H9 (cell line): ENCODE data around the gene GRIP2. TPM values are rescaled to one million over a fixed set of nuclear protein-coding genes. Genes with fewer than 3 reads are reported as not detected.
A peak's percentile ranks its signal among the peaks of the same experiment; 100 is the strongest.

Source experiments
- DNase-seq: peaks from one replicate; pipeline ENCODE4 v3.0.0-alpha.2; 2017
- H2AFZ ChIP-seq: one replicate; pipeline ENCODE4 v1.6.1; 2013; ENCODE audit warnings: mild to moderate bottlenecking, low read length, control low read depth, moderate library complexity
- H2AK5ac ChIP-seq: 2 replicates; pipeline ENCODE4 v1.6.1; 2013; ENCODE audit warnings: low read length, control low read depth, mixed read lengths; ENCODE audit not compliant: insufficient read length
- H2BK120ac ChIP-seq: one replicate; pipeline ENCODE4 v1.6.1; 2013; ENCODE audit warnings: low read depth, mild to moderate bottlenecking, low read length, control low read depth, inconsistent platforms; ENCODE audit not compliant: poor library complexity, severe bottlenecking
- H2BK12ac ChIP-seq: 2 replicates; pipeline ENCODE4 v1.6.1; 2013; ENCODE audit warnings: low read length, control low read depth, mixed read lengths, low read depth; ENCODE audit not compliant: insufficient read length
- H2BK15ac ChIP-seq: 2 replicates; pipeline ENCODE4 v1.6.1; 2013; ENCODE audit warnings: low read depth, low read length, control low read depth
- H2BK20ac ChIP-seq: one replicate; pipeline ENCODE4 v1.6.1; 2013; ENCODE audit warnings: low read depth, mild to moderate bottlenecking, low read length, control low read depth, inconsistent platforms; ENCODE audit not compliant: poor library complexity, severe bottlenecking
- H2BK5ac ChIP-seq: 2 replicates; pipeline ENCODE4 v1.6.1; 2013; ENCODE audit warnings: low read length, control low read depth, mixed read lengths; ENCODE audit not compliant: insufficient read length
- H3K14ac ChIP-seq: 2 replicates; pipeline ENCODE4 v1.6.1; 2013; ENCODE audit warnings: low read length, control low read depth; ENCODE audit not compliant: insufficient read depth
- H3K18ac ChIP-seq: 2 replicates; pipeline ENCODE4 v1.6.1; 2013; ENCODE audit warnings: low read depth, mild to moderate bottlenecking, mixed read lengths, low read length, control low read depth; ENCODE audit not compliant: insufficient read length
- H3K23ac ChIP-seq: 2 replicates; pipeline ENCODE4 v1.6.1; 2013; ENCODE audit warnings: low read length, control low read depth, mixed read lengths, low read depth; ENCODE audit not compliant: insufficient read length
- H3K23me2 ChIP-seq: 2 replicates; pipeline ENCODE4 v1.6.1; 2013; ENCODE audit warnings: low read depth, mild to moderate bottlenecking, mixed read lengths, low read length, control low read depth; ENCODE audit not compliant: insufficient read length, poor library complexity, severe bottlenecking
- H3K27ac ChIP-seq: 2 replicates; pipeline ENCODE4 v1.5.1; 2013; ENCODE audit warnings: low read length, control low read depth, mixed read lengths, low read depth; ENCODE audit not compliant: insufficient read length
- H3K27me3 ChIP-seq: 2 replicates; pipeline ENCODE4 v1.6.1; 2013; ENCODE audit warnings: low read length, control low read depth, inconsistent platforms; ENCODE audit not compliant: insufficient read depth
- H3K4ac ChIP-seq: 2 replicates; pipeline ENCODE4 v1.6.1; 2013; ENCODE audit warnings: low read depth, mild to moderate bottlenecking, control low read depth, inconsistent platforms, low read length, moderate library complexity
- H3K4me1 ChIP-seq: 2 replicates; pipeline ENCODE4 v1.6.1; 2013; ENCODE audit warnings: low read length, control low read depth, inconsistent platforms; ENCODE audit not compliant: insufficient read depth
- H3K4me2 ChIP-seq: 2 replicates; pipeline ENCODE4 v1.6.1; 2013; ENCODE audit warnings: low read length, control low read depth, mixed read lengths; ENCODE audit not compliant: insufficient read length, insufficient read depth
- H3K56ac ChIP-seq: 2 replicates; pipeline ENCODE4 v1.6.1; 2013; ENCODE audit warnings: low read depth, mild to moderate bottlenecking, mixed read lengths, low read length, control low read depth; ENCODE audit not compliant: insufficient read length
- H3K79me1 ChIP-seq: 2 replicates; pipeline ENCODE4 v1.6.1; 2013; ENCODE audit warnings: low read depth, mild to moderate bottlenecking, moderate library complexity, low read length, control low read depth, inconsistent platforms; ENCODE audit not compliant: insufficient read depth, poor library complexity, severe bottlenecking
- H3K79me2 ChIP-seq: 2 replicates; pipeline ENCODE4 v1.6.1; 2013; ENCODE audit warnings: low read length, control low read depth, inconsistent platforms; ENCODE audit not compliant: insufficient read depth
- H3K9ac ChIP-seq: 2 replicates; pipeline ENCODE4 v1.6.1; 2013; ENCODE audit warnings: low read length, control low read depth, mixed read lengths; ENCODE audit not compliant: insufficient read length; ENCODE audit errors: extremely low read depth
- H3K9me3 ChIP-seq: one replicate; pipeline ENCODE4 v1.6.1; 2013; ENCODE audit warnings: low read depth, low read length, inconsistent platforms; ENCODE audit not compliant: control insufficient read depth
- H3T11ph ChIP-seq: one replicate; pipeline ENCODE4 v1.6.1; 2013; ENCODE audit warnings: mild to moderate bottlenecking, low read length, control low read depth, inconsistent platforms
- H4K20me1 ChIP-seq: one replicate; pipeline ENCODE4 v1.6.1; 2013; ENCODE audit not compliant: control insufficient read depth, insufficient read length, insufficient read depth
- H4K5ac ChIP-seq: 2 replicates; pipeline ENCODE4 v1.6.1; 2013; ENCODE audit warnings: low read depth, mild to moderate bottlenecking, mixed read lengths, low read length, control low read depth; ENCODE audit not compliant: insufficient read length
- H4K8ac ChIP-seq: replicated peaks from 2 replicates; pipeline ENCODE4 v1.6.1; 2013; ENCODE audit warnings: low read length, control low read depth, mixed read lengths, low read depth; ENCODE audit not compliant: insufficient read length
- H4K91ac ChIP-seq: 2 replicates; pipeline ENCODE4 v1.6.1; 2013; ENCODE audit warnings: low read depth, mild to moderate bottlenecking, moderate library complexity, mixed read lengths, low read length, control low read depth; ENCODE audit not compliant: insufficient read length
- H3K27ac Mint-ChIP-seq, 3 experiments: 2 replicates in 2 of 3; 3 replicates in 1 of 3; pipeline ENCODE4 v1.8.0; 2020 to 2021; ENCODE audit warnings: mixed read lengths in 3 of 3, mild to moderate bottlenecking in 1 of 3, moderate library complexity in 1 of 3
- H3K27me3 Mint-ChIP-seq: 2 replicates; pipeline ENCODE4 v1.8.0; 2021; ENCODE audit warnings: low read depth, mild to moderate bottlenecking, moderate library complexity, mixed read lengths
- H3K36me3 Mint-ChIP-seq, 3 experiments: 2 replicates in 2 of 3; 3 replicates in 1 of 3; pipeline ENCODE4 v1.8.0; 2020 to 2021; ENCODE audit warnings: low read depth in 3 of 3, mixed read lengths in 3 of 3; ENCODE audit not compliant: insufficient read depth in 1 of 3
- H3K4me1 Mint-ChIP-seq, 2 experiments: 2 replicates each; pipeline ENCODE4 v1.8.0; 2020; ENCODE audit warnings: mixed read lengths in 2 of 2
- H3K4me3 Mint-ChIP-seq, 2 experiments: 2 replicates in 1 of 2; 3 replicates in 1 of 2; pipeline ENCODE4 v1.8.0; 2020 to 2021; ENCODE audit warnings: mild to moderate bottlenecking in 2 of 2, mixed read lengths in 2 of 2, moderate library complexity in 1 of 2
- H3K9me3 Mint-ChIP-seq, 2 experiments: 2 replicates in 1 of 2; 3 replicates in 1 of 2; pipeline ENCODE4 v1.8.0; 2020; ENCODE audit warnings: mild to moderate bottlenecking in 2 of 2, mixed read lengths in 2 of 2, moderate library complexity in 1 of 2
- WGBS: extraction: QIAGEN DNeasy Blood & Tissue Kit; methylation state at CpG from one replicate; pipeline ENCODE4 v1.1.7; 2013; ENCODE audit warnings: missing lambda C conversion rate, low lambda C conversion rate, mixed read lengths; ENCODE audit not compliant: insufficient read length; ENCODE audit errors: extremely low coverage; 5-methylcytosine and 5-hydroxymethylcytosine counted together
- total RNA-seq: library from RNA; stranded (reverse); gene quantifications from 2 replicates; pipeline ENCODE4 v1.2.1, GENCODE V29; 2021
- TF ChIP-seq, protein P1 (sequence below): fragments of 200-600 bp; sonication (generic); conservative IDR thresholded peaks from 3 replicates; pipeline ENCODE4 v1.8.0; 2021; ENCODE audit warnings: antibody characterized with exemption, mild to moderate bottlenecking

GRIP2 gene
- total RNA-seq, 1 experiment from 2014 or later = 3.1 TPM

DNA sequence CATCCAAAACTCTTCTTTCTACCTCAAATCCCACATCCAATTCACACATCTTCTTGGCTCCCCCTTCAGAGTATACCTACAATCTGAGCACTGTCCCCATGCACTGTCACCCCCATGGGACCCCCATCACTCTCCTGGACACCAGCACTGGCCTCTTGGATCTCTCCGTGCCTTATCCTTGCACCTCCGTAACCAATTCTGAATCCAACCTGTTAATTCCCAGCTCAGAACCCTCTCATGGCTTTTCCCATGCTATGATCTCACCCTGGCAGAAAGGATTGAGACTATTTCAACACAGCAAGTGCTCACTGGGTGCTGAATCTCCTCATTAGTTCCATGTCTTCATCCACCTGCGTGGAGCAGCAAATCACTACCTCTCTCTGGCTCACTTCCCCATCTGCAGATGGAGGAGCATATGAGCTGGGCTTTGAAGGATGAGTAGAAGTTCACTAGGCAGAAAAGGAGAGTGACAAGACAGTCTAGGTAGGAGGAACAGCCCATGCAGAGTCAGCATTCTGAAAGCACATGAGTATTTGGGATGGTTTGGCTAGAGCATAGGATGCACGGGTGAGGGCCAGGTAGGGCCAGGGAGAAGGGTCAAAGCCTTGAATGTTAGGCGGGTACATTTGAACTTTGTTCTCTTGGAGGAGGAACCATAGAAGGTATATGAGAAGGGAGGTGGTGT is 89.1 kb downstream of the GRIP2 start:
- no peaks in the 10 kb centered on the region for H3K79me2 ChIP-seq
- no peak overlapping the region for H3K23ac ChIP-seq
- no peak for DNase-seq
- H3K36me3 Mint-ChIP-seq = peaks cover 51 to 89% (median 52%) of the 10 kb centered on the region in 3 experiments
- H3K27ac ChIP-seq = no peak overlapping the region
- no peak overlapping the region for H2AK5ac ChIP-seq
- H2BK5ac ChIP-seq = no peak overlapping the region
- no peak overlapping the region for H3T11ph ChIP-seq
- no peaks in the 10 kb centered on the region; a peak in 2 of 5 replicates for H3K9me3 Mint-ChIP-seq
- H3K4me3 Mint-ChIP-seq = no peak overlapping the region
- H3K27ac Mint-ChIP-seq = peak overlapping the region in 1 of 3 experiments; percentile 69; a peak in 2 of 7 replicates
- no peaks in the 10 kb centered on the region for H3K79me1 ChIP-seq
- H2BK15ac ChIP-seq = no peak overlapping the region
- no peak overlapping the region for H3K9ac ChIP-seq
- H3K27me3 ChIP-seq = no peaks in the 10 kb centered on the region
- H2BK20ac ChIP-seq = no peak overlapping the region
- no peak overlapping the region for H3K14ac ChIP-seq
- no peak overlapping the region for H3K4me2 ChIP-seq
- no peaks in the 10 kb centered on the region for H4K20me1 ChIP-seq
- TF ChIP-seq, protein P1, sequence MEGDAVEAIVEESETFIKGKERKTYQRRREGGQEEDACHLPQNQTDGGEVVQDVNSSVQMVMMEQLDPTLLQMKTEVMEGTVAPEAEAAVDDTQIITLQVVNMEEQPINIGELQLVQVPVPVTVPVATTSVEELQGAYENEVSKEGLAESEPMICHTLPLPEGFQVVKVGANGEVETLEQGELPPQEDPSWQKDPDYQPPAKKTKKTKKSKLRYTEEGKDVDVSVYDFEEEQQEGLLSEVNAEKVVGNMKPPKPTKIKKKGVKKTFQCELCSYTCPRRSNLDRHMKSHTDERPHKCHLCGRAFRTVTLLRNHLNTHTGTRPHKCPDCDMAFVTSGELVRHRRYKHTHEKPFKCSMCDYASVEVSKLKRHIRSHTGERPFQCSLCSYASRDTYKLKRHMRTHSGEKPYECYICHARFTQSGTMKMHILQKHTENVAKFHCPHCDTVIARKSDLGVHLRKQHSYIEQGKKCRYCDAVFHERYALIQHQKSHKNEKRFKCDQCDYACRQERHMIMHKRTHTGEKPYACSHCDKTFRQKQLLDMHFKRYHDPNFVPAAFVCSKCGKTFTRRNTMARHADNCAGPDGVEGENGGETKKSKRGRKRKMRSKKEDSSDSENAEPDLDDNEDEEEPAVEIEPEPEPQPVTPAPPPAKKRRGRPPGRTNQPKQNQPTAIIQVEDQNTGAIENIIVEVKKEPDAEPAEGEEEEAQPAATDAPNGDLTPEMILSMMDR = no peak
- no peak overlapping the region for H4K5ac ChIP-seq
- WGBS = no CpG with 5 or more reads among the region's 5 CpGs
- H4K8ac ChIP-seq = no peak overlapping the region
- H3K4me1 ChIP-seq = no peaks in the 10 kb centered on the region
- H2BK120ac ChIP-seq = no peak overlapping the region
- no peak overlapping the region for H3K56ac ChIP-seq
- no peak overlapping the region for H3K18ac ChIP-seq
- H4K91ac ChIP-seq = no peak overlapping the region
- H3K9me3 ChIP-seq = no peaks in the 10 kb centered on the region
- no peaks in the 10 kb centered on the region for H3K27me3 Mint-ChIP-seq
- no peak overlapping the region for H2BK12ac ChIP-seq
- H3K4ac ChIP-seq = no peak overlapping the region
- H2AFZ ChIP-seq = no peak overlapping the region
- no peaks in the 10 kb centered on the region for H3K23me2 ChIP-seq
- H3K4me1 Mint-ChIP-seq = peaks cover 3 to 4% of the 10 kb centered on the region in 2 experiments; a peak in 2 of 4 replicates
